Fibroblast of villous mesenchyme (primary cell): ENCODE measurements around the gene SEMA5A. TPM values are rescaled to one million over a fixed set of nuclear protein-coding genes. Genes with fewer than 3 reads are reported as not detected.
A peak's percentile ranks its signal among the peaks of the same experiment; 100 is the strongest.

ENCODE experiments used
- DNase-seq: peaks from one replicate; pipeline ENCODE4 v3.0.0-alpha.2; 2010; ENCODE audit warnings: low read depth
- H3K4me3 ChIP-seq: 2 replicates; pipeline ENCODE4 v1.5.1; 2011; ENCODE audit warnings: low read depth, mild to moderate bottlenecking, low read length
- CTCF ChIP-seq: IDR thresholded peaks from 2 replicates; pipeline ENCODE4 v1.5.1; 2012; ENCODE audit warnings: low read depth, mild to moderate bottlenecking, low read length; ENCODE audit not compliant: insufficient read depth
- total RNA-seq: library from RNA; depleted of rRNA; stranded (reverse); fragments of >200 nt; gene quantifications from 2 replicates; pipeline ENCODE4 v1.2.3, GENCODE V29; 2012

Gene SEMA5A
- total RNA-seq, 1 donor: 72.5 TPM

GRCh38 chr5:9251379-9251980 is 294.4 kb downstream of the SEMA5A start:
- H3K4me3 ChIP-seq: no peak overlapping the region
- no peak for TF ChIP-seq CTCF
- peak; percentile 51 for DNase-seq

GRCh38 chr5:9249231-9249630 is 296.6 kb downstream of the SEMA5A start:
- TF ChIP-seq CTCF: no peak

GRCh38 chr5:9245071-9245470 is 300.8 kb downstream of the SEMA5A start:
- H3K4me3 ChIP-seq: no peak overlapping the region
- no peak for TF ChIP-seq CTCF
- DNase-seq: no peak

More at GRCh38 chr5:9249231-9249630, 296.6 kb downstream of the SEMA5A start:
- no peak for DNase-seq
- no peak overlapping the region for H3K4me3 ChIP-seq

GRCh38 chr5:9244417-9244816 is 301.5 kb downstream of the SEMA5A start:
- TF ChIP-seq CTCF: no peak
- H3K4me3 ChIP-seq: no peak overlapping the region
- no peak for DNase-seq

GRCh38 chr5:9241479-9242305 is 304.2 kb downstream of the SEMA5A start:
- TF ChIP-seq CTCF: no peak
- DNase-seq: no peak
- no peak overlapping the region for H3K4me3 ChIP-seq

GRCh38 chr5:9240431-9240830 is 305.4 kb downstream of the SEMA5A start:
- no peak overlapping the region for H3K4me3 ChIP-seq
- no peak for TF ChIP-seq CTCF
- no peak for DNase-seq

- no peak overlapping the region for H3K4me3 ChIP-seq
- TF ChIP-seq CTCF: no peak
- DNase-seq: peak; percentile 60
These were observed 306.2 kb downstream of the SEMA5A start for GRCh38 chr5:9239626-9240025.
